ENCODE results near the gene KRTAP2-2. TPM values are rescaled to one million over a fixed set of nuclear protein-coding genes. Genes with fewer than 3 reads are reported as not detected.

KRTAP2-2 gene
- total RNA-seq, 1 donor from 2014 or later: not detected

DNA sequence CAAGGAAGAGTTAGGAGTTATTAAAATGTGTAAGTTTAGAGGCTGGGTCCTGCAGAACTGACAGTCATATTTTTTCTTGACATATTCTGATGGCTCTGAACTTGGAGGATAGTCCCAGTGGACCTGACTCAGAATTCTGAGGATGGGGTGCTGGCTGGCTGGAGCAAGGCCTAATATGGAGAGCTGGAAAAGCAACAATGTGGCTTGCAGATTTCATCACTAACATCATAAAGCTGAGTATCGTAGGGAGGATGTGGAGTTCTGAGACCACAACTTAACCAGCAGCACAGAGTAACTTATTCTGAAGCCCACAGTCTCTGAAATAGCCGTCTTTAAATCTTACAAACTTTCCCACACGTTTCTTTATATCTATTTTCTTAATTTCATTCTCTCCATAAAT, 30.3 kb downstream of the KRTAP2-2 start:
- Histone ChIP-seq H3K36me3 (no peaks in the 10 kb centered on the region), H3K27ac (no peak overlapping the region), H3K27me3 (peaks cover 5% of the 10 kb centered on the region), H3K9me3 (no peaks in the 10 kb centered on the region), H3K4me3 (no peak overlapping the region), H3K4me1 (no peaks in the 10 kb centered on the region)
- TF ChIP-seq, protein P1, sequence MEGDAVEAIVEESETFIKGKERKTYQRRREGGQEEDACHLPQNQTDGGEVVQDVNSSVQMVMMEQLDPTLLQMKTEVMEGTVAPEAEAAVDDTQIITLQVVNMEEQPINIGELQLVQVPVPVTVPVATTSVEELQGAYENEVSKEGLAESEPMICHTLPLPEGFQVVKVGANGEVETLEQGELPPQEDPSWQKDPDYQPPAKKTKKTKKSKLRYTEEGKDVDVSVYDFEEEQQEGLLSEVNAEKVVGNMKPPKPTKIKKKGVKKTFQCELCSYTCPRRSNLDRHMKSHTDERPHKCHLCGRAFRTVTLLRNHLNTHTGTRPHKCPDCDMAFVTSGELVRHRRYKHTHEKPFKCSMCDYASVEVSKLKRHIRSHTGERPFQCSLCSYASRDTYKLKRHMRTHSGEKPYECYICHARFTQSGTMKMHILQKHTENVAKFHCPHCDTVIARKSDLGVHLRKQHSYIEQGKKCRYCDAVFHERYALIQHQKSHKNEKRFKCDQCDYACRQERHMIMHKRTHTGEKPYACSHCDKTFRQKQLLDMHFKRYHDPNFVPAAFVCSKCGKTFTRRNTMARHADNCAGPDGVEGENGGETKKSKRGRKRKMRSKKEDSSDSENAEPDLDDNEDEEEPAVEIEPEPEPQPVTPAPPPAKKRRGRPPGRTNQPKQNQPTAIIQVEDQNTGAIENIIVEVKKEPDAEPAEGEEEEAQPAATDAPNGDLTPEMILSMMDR (IDR thresholded peaks at IDR 0.05): no peak
- intact Hi-C loops (cut with DNase I): no loop called here
- no peak for DNase-seq (ENCODE audit: low spot score in 2 of 2)

- no peak overlapping the region for H3K27ac ChIP-seq
- H3K4me1 ChIP-seq: no peaks in the 10 kb centered on the region
- TF ChIP-seq, protein P1 (IDR thresholded peaks at IDR 0.05): no peak
- H3K27me3 ChIP-seq: no peaks in the 10 kb centered on the region
- intact Hi-C loops (cut with DNase I): no loop called here
- H3K4me3 ChIP-seq: no peak overlapping the region
- no peak for DNase-seq (ENCODE audit: low spot score in 2 of 2)
- H3K36me3 ChIP-seq: no peaks in the 10 kb centered on the region
- no peaks in the 10 kb centered on the region for H3K9me3 ChIP-seq
These were observed 34.7 kb downstream of the KRTAP2-2 start for GRCh38 chr17:41020336-41020735.

- H3K9me3 ChIP-seq: no peaks in the 10 kb centered on the region
- H3K27me3 ChIP-seq: no peaks in the 10 kb centered on the region
- H3K36me3 ChIP-seq: no peaks in the 10 kb centered on the region
- TF ChIP-seq, protein P1 (IDR thresholded peaks at IDR 0.05): no peak
- intact Hi-C loops (cut with DNase I): no loop called here
- no peak for DNase-seq (ENCODE audit: low spot score in 2 of 2)
- no peak overlapping the region for H3K27ac ChIP-seq
- H3K4me3 ChIP-seq: no peak overlapping the region
- H3K4me1 ChIP-seq: no peaks in the 10 kb centered on the region
These were observed 35.6 kb downstream of the KRTAP2-2 start for GRCh38 chr17:41019415-41019814.

DNA sequence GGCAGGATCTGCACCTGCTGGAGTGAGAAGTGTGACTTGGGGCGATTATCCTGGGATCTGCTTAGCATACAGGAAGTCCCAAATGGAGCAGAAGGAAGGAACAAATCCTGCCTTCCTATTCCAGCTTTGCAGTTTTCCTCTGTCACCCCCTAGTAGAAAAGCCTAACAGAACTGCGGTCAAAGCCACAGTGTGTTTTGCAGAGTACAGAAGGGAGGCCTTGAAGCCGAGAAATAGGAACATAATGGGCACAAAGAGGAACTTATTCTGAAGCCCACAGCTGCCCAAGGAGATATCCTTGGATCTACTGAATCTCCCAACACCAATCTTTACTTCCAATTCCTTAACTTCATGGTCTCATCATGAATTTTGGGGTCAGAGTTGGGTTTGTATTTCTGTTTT, 36.5 kb downstream of the KRTAP2-2 start:
- Histone ChIP-seq H3K27ac (no peak overlapping the region), H3K4me1 (no peaks in the 10 kb centered on the region), H3K4me3 (no peak overlapping the region), H3K9me3 (no peaks in the 10 kb centered on the region), H3K27me3 (no peaks in the 10 kb centered on the region), H3K36me3 (no peaks in the 10 kb centered on the region)
- no peak for DNase-seq (ENCODE audit: low spot score in 2 of 2)
- TF ChIP-seq, protein P1 (IDR thresholded peaks at IDR 0.05): no peak
- intact Hi-C loops (cut with DNase I): no loop called here

- Histone ChIP-seq H3K9me3 (no peaks in the 10 kb centered on the region), H3K27ac (no peak overlapping the region), H3K36me3 (no peaks in the 10 kb centered on the region), H3K4me3 (no peak overlapping the region), H3K4me1 (no peaks in the 10 kb centered on the region), H3K27me3 (no peaks in the 10 kb centered on the region)
- intact Hi-C loops (cut with DNase I): no loop called here
- DNase-seq (ENCODE audit: low spot score in 2 of 2): no peak
- TF ChIP-seq, protein P1 (IDR thresholded peaks at IDR 0.05): no peak
These were observed 38.3 kb downstream of the KRTAP2-2 start for GRCh38 chr17:41016578-41017215.

GRCh38 chr17:41015454-41015853, 39.6 kb downstream of the KRTAP2-2 start:
- no peak for DNase-seq (ENCODE audit: low spot score in 2 of 2)
- Histone ChIP-seq H3K4me1 (no peaks in the 10 kb centered on the region), H3K36me3 (no peaks in the 10 kb centered on the region), H3K27me3 (no peaks in the 10 kb centered on the region), H3K4me3 (no peak overlapping the region), H3K27ac (no peak overlapping the region), H3K9me3 (no peaks in the 10 kb centered on the region)
- intact Hi-C loops (cut with DNase I): no loop called here
- TF ChIP-seq, protein P1 (IDR thresholded peaks at IDR 0.05): no peak

Measured in ascending aorta (tissue), 2 donors.